NCI-H774 (cell line): ENCODE results near the gene SMARCC1.
"Not testable (repeated sequence)": the region's sequence is repeated elsewhere in the genome, so short reads cannot be mapped to it uniquely, and the experiment has no call there.

Experiments
- DNase-seq: peaks from one replicate; lab custom pipeline; 2025; lab: John Stamatoyannopoulos, UW

Gene SMARCC1

GRCh38 chr3:47781685-47782445 is at the start of gene SMARCC1:
Gene SMARCC1 (minus strand): TSS chr3:47781893. CDS start chr3:47781797, 96 bp downstream.
- peak; percentile 85 for DNase-seq

- not testable (repeated sequence) for DNase-seq
These were observed 47.8 kb upstream of the SMARCC1 start for GRCh38 chr3:47829482-47829881.

GRCh38 chr3:47825590-47825989 is 43.9 kb upstream of the SMARCC1 start:
- DNase-seq: no peak

GRCh38 chr3:47824541-47825473 is 43.1 kb upstream of the SMARCC1 start:
- peak; percentile 58 for DNase-seq

DNA sequence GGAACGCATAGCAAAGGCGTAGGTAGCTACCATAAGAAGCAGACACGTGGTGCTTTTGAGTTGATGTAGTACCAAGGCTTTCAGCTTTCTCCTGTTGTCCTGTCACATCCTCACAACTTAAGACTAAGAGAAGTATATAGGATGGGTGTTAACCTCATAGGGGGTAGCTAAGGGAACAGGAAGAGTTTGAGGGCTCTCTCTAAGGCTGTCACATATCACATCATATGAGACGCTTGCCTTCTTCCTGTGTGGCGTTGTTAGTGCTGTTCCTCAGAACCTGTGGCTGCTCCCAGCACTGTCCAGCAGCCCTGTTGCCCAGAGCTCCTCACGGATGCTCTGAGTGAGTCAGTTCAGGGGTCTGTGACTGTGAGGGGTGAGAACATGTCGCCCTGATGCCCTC is 35.9 kb upstream of the SMARCC1 start:
- no peak for DNase-seq

GRCh38 chr3:47813551-47814177 is 32.0 kb upstream of the SMARCC1 start:
- DNase-seq: no peak

GRCh38 chr3:47804577-47804976 is 22.9 kb upstream of the SMARCC1 start:
- no peak for DNase-seq

DNA sequence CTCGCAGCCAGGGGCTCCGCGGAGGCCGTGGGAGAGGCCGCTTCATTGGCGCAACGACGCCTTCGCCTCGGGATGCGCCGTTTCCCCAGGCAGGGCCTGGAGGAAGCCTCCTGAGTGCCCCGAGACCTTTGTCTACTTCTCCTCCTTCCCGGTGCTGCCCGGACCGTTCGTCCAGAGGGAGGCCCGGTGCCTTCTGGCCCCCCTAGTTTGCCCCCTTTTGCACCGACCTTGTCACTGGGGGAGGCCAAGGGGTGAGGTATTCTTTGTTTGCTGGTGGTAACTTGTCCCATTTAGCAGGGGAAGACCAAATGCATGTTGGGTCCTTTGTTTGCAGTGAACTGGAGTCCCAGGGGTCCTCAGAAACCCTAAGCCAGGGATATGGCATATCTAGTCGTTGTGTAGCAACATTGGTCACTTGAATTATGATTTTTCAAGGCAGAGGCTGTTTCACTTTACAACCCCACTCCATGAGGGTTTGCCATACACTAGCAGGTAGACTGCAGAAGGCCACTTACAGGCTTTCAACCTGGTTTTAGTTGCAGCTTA is 21.9 kb upstream of the SMARCC1 start:
- DNase-seq: no peak

- DNase-seq: peak; percentile 49
These were observed 21.2 kb upstream of the SMARCC1 start, which contains the start of gene DHX30 for GRCh38 chr3:47802734-47803479. Gene DHX30 (plus strand): TSS chr3:47803138. CDS start chr3:47810684, 7,546 bp downstream.

GRCh38 chr3:47799733-47800132 is 18.0 kb upstream of the SMARCC1 start:
- no peak for DNase-seq

- no peak for DNase-seq
These were observed 12.9 kb upstream of the SMARCC1 start for GRCh38 chr3:47794544-47794943.

- DNase-seq: no peak
These were observed 11.0 kb upstream of the SMARCC1 start for GRCh38 chr3:47792699-47793098.

- DNase-seq: no peak
These were observed 9.6 kb upstream of the SMARCC1 start for GRCh38 chr3:47791193-47791855.

GRCh38 chr3:47783673-47784072 is 2.0 kb upstream of the SMARCC1 start:
- DNase-seq: no peak

DNA sequence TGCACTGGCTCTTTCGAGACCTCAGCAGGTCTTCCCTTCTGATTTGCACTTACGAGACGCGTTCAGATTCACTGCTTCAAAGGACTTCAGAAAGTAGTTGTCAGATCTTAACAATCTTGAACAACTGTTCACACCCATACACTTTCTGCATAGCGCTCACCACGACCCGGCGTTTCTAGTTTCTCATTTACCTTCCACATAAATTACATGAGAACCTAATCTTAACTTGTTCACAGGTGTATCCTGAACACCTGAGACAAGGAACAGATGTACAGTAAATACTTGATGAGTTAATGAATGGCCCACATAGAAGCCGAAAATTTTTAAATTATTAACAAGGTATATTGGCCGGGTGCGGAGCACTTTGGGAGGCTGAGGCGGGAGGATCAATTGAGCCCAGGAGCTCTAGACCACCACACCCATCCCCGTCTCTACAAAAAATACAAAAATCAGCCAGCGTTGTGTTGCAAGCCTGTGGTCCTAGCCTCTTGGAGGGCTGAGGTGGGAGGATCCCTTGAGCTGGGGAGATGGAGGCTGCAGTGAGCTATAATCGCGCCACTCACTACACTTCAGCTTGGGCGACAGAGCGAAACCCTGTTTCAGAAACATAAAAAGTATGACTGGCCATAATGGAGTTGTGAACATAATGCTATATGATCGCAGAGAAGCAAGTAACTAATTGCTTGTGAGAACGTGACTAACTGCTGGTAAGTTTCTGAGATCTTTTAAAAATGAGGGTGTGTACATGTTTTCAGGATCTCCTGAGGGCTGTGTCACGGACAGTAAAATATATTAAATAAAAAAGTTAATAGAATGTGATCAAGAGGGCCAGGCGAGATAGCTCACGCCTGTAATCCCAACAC is 984 bp upstream of the SMARCC1 start:
- DNase-seq: no peak

GRCh38 chr3:47780741-47781684 is 680 bp downstream of the SMARCC1 start:
- peak; percentile 8 for DNase-seq

DNA sequence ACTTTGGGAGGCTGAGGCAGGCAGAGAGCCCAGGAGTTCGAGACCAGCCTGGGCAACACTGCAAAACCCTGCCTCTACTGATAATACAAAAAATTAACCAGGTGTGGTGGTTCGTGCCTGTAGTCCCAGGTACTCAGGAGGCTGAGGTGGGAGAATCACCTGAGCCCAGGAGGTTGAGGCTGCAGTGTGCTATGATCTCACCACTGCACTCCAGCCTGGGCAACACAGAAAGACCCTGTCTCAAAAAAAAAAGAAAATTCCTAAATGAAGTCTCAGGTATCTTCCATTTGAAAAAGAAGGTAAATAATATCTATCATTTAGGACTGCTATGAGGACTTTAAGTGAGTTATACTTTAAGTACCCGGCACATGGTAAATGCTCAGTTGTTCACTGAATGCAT is 2.9 kb downstream of the SMARCC1 start:
- no peak for DNase-seq

DNA sequence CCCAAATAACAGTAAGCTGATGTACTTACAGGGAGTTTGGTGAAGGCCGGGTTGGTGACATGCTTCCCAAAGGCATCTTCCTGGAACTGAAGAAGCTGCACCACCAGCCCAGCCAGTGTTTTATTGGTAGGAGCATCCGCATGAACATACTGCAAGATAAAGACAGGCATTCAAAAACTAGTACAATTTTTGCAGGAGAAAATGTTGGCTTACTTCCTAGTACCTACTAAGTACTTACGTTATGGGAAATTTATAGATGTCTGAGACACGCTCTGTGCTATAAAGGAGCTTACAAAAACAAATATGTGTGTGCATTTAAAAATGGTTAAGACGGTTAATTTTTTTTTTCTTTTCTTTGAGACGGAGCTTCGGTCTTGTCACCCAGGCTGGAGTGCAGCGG is 8.9 kb downstream of the SMARCC1 start:
- DNase-seq: no peak

DNA sequence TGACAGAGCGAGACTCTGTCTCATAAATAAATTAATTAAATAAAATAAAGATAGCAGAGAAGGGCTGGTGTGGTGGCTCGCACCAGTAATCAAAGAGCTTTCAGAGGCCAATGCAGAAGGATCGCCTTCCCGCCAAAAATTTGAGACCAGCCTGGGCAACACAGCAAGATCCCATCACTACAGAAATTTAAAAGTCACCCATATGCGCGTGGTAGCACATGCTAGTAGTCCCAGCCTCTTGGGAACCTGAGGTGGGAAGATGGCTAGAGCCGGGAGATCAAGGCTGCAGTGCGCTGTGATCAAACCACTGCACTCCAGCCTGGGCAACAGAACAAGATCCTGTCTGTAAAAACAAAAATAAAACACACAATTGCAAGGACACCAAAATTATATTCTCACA is 9.6 kb downstream of the SMARCC1 start:
- no peak for DNase-seq
